ENCODE results near the gene PIGQ.
A peak's percentile ranks its signal among the peaks of the same experiment; 100 is the strongest.

PIGQ gene

GRCh38 chr16:524274-525040 is 45.3 kb upstream of the PIGQ start:
- no peak overlapping the region for H3K4me3 ChIP-seq (ENCODE audit: low read depth, low read length)
- TF ChIP-seq CTCF (IDR thresholded peaks at IDR 0.05; ENCODE audit: insufficient read depth, low read depth, low read length, missing control alignments) = no peak
- DNase-seq (ENCODE audit: low read depth) = no peak

- TF ChIP-seq CTCF (IDR thresholded peaks at IDR 0.05; ENCODE audit: insufficient read depth, low read depth, low read length, missing control alignments) = no peak
- no peak for DNase-seq (ENCODE audit: low read depth)
- peak overlapping the region; percentile 4 for H3K4me3 ChIP-seq (ENCODE audit: low read depth, low read length)
These were observed 44.6 kb upstream of the PIGQ start for GRCh38 chr16:525123-525519.

GRCh38 chr16:525520-526180 is 44.1 kb upstream of the PIGQ start:
- no peak for TF ChIP-seq CTCF (IDR thresholded peaks at IDR 0.05; ENCODE audit: insufficient read depth, low read depth, low read length, missing control alignments)
- H3K4me3 ChIP-seq (ENCODE audit: low read depth, low read length) = peak overlapping the region; percentile 96
- DNase-seq (ENCODE audit: low read depth) = peak; percentile 91

GRCh38 chr16:526181-527014 is 43.4 kb upstream of the PIGQ start:
- peak; percentile 43 for DNase-seq (ENCODE audit: low read depth)

GRCh38 chr16:527015-527903 is 42.5 kb upstream of the PIGQ start, which contains the start of gene CAPN15:
TSS of gene CAPN15 (plus strand) at chr16:527712. CDS start at chr16:546839, 19,127 bp downstream.
- no peak for TF ChIP-seq CTCF (IDR thresholded peaks at IDR 0.05; ENCODE audit: insufficient read depth, low read depth, low read length, missing control alignments)
- peak; percentile 92 for DNase-seq (ENCODE audit: low read depth)
- H3K4me3 ChIP-seq (ENCODE audit: low read depth, low read length) = peak within 1 kb of the TSS; percentile 96

More at GRCh38 chr16:526181-527014, 43.4 kb upstream of the PIGQ start:
- H3K4me3 ChIP-seq (ENCODE audit: low read depth, low read length) = peak overlapping the region; percentile 96
- no peak for TF ChIP-seq CTCF (IDR thresholded peaks at IDR 0.05; ENCODE audit: insufficient read depth, low read depth, low read length, missing control alignments)

Data from GM12865 (cell line).